Measurements from ENCODE around the gene CHD5. TPM values are rescaled to one million over a fixed set of nuclear protein-coding genes. Genes with fewer than 3 reads are reported as not detected.

The CHD5 gene
- total RNA-seq, 1 experiment from 2014 or later: 2.4 TPM

- ChIA-PET POLR2A (interaction anchor here (0.6 kb wide), 1 partner anchor 44 kb away, joined by 3 read pairs; no protein-coding TSS in a partner anchor), CTCF (interaction anchor here (0.6 to 2.4 kb wide), 4 partner anchors 18 to 217 kb away, joined by 3 to 19 read pairs (median 10); no protein-coding TSS in a partner anchor)
- no peak for TF ChIP-seq NFE2L1 (CRISPR knock-in tag; IDR thresholded peaks at IDR 0.05)
- H3K9me3 Mint-ChIP-seq: no peaks in the 10 kb centered on the region
- ATAC-seq (no peak), DNase-seq (ENCODE audit: low spot score) (no peak)
- H3K27me3 Mint-ChIP-seq (ENCODE audit: low read depth): peaks cover 23% of the 10 kb centered on the region
- no peak overlapping the region for H3K4me3 Mint-ChIP-seq
- no peak overlapping the region for H3K27ac Mint-ChIP-seq
- H3K36me3 Mint-ChIP-seq: no peaks in the 10 kb centered on the region
- 0 out of 2 replicates have a peak, but pooled peaks cover 3% of the 10 kb centered on the region for H3K4me1 Mint-ChIP-seq
These were observed 53.5 kb downstream of the CHD5 start for GRCh38 chr1:6126521-6127067.

DNA sequence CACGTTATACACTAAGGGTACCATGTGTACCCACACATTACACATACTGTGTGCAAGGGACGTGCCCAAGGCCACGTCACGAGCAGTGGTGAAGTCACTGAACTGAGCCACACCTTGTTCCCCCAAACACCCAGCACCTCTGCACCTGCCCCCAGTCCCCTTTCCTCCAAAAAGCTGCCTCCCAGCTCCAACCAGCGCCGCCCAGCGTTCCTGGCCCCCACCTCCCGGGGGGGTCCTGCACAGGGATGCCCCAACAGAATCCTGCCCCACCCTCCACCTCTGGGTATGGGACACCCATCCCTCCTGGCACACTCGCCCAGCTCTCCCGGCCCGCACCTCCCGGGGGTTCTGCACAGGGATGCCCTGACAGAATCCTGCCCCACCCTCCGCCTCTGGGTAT lies 54.1 kb downstream of the CHD5 start:
- Mint-ChIP-seq H3K36me3 (no peaks in the 10 kb centered on the region), H3K4me3 (no peak overlapping the region), H3K27ac (no peak overlapping the region), H3K9me3 (no peaks in the 10 kb centered on the region), H3K27me3 (ENCODE audit: low read depth) (peaks cover 23% of the 10 kb centered on the region), H3K4me1 (0 out of 2 replicates have a peak, but pooled peaks cover 3% of the 10 kb centered on the region)
- ChIA-PET CTCF (interaction anchor here (2.4 kb wide), 1 partner anchor 17 kb away, joined by 14 read pairs; no protein-coding TSS in a partner anchor), POLR2A (no interaction called here)
- DNase-seq (ENCODE audit: low spot score) (no peak), ATAC-seq (no peak)
- no peak for TF ChIP-seq ZNF121 (CRISPR knock-in tag; IDR thresholded peaks at IDR 0.05)
- TF ChIP-seq, protein P1, sequence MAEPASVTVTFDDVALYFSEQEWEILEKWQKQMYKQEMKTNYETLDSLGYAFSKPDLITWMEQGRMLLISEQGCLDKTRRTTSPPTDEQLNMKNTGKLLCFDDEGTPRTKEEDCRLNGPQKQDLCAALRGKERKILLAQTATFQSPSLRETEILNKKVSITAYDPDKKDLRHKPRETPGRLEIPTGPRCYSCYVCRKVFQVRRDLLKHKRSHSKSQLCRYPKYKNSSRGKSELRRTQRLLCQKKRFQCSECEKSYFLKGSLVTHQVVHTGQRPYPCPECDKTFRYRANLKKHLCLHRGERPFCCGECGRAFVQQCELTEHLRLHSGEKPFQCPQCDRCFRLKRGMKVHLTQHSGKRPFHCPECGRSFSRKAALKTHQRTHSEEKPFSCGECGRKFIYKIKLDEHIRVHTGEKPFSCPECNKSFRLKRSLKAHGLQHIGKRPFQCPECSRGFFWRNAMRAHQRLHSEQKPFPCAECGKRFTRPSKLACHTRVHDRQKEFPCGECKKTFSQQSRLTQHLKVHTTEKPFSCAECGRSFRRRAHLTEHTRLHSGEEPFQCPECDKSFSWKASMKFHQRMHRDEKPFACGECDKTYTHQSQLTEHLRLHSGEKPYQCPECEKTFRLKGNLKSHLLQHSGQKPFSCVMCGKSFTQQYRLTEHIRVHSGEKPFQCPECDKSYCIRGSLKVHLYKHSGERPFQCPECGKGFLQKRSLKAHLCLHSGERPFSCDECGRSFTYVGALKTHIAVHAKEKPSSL (CRISPR knock-in tag; conservative IDR thresholded peaks at IDR 0.05): no peak

DNA sequence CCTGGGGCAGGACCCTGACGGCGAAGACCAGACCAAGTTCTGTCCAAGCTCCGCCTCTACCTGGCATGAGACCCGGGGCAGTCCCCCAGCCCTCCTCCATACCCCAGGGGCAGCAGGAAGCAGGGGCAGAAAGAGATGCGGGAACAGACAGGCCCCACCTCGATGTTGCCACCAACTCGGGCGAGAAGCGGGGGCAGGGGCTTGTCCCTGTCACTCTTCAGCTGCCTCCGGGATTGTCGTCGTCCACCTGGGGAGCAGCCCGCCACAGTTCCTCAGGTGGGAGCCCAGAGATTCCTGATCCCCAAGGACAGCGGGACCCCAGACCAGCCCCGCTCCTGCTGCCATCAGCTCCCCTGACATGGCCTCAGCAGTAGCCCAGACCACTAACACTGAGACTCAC lies 54.8 kb downstream of the CHD5 start:
- TF ChIP-seq ZNF532 (CRISPR knock-in tag; IDR thresholded peaks at IDR 0.05; ENCODE audit: borderline replicate concordance) (no peak), ZNF317 (CRISPR knock-in tag; IDR thresholded peaks at IDR 0.05; ENCODE audit: borderline replicate concordance, low read depth) (no peak), NR2C2 (CRISPR knock-in tag; IDR thresholded peaks at IDR 0.05) (no peak)
- Mint-ChIP-seq H3K27ac (no peak overlapping the region), H3K4me3 (no peak overlapping the region), H3K9me3 (no peaks in the 10 kb centered on the region), H3K4me1 (0 out of 2 replicates have a peak, but pooled peaks cover 3% of the 10 kb centered on the region), H3K36me3 (no peaks in the 10 kb centered on the region), H3K27me3 (ENCODE audit: low read depth) (peaks cover 23% of the 10 kb centered on the region)
- CTCF ChIA-PET: no interaction called here
- DNase-seq (ENCODE audit: low spot score) (no peak), ATAC-seq (no peak)
- POLR2A ChIA-PET: no interaction called here

DNA sequence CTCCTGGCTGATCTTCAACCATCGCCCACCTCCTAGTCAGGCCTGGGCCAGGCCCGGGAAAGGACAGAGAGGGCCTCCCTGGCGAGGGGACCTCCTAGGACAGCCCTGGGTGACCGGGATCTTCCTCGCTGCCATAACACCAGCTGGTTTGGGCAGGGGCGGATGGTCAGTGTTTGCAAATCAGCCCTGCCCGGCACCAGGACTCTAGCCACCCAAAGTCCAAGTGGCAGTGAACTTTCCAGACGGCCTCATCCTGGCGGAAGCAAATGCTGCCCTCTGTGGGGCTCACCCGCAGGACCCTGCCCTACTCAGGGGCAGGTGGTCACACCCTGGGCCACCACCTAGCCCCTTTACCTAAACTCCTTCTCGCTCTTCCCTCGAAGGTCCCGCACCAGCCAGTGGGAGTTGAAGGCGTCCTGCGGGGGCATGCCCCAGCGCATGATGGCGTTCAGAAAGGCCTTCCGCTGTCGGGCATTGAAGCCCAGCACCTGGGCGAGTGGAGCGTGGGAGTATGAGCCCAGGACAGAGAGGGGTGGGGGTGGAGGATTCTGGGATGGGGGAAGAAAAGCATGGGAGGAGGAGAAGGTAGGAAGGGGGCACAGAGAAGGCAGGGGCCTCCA lies 55.3 kb downstream of the CHD5 start:
- Mint-ChIP-seq H3K4me1 (0 out of 2 replicates have a peak, but pooled peaks cover 3% of the 10 kb centered on the region), H3K4me3 (no peak overlapping the region), H3K36me3 (no peaks in the 10 kb centered on the region), H3K27ac (no peak overlapping the region), H3K27me3 (ENCODE audit: low read depth) (peaks cover 23% of the 10 kb centered on the region), H3K9me3 (no peaks in the 10 kb centered on the region)
- DNase-seq (ENCODE audit: low spot score) (peak; percentile 7), ATAC-seq (no peak)
- ChIA-PET POLR2A (no interaction called here), CTCF (no interaction called here)
- TF ChIP-seq TCF7 (CRISPR knock-in tag; IDR thresholded peaks at IDR 0.05; ENCODE audit: low read depth) (no peak), MLX (CRISPR knock-in tag; IDR thresholded peaks at IDR 0.05) (no peak), RORB (CRISPR knock-in tag; IDR thresholded peaks at IDR 0.05) (no peak), SP1 (CRISPR knock-in tag; conservative IDR thresholded peaks at IDR 0.05) (no peak), ZBTB21 (CRISPR knock-in tag; IDR thresholded peaks at IDR 0.05; ENCODE audit: borderline replicate concordance) (no peak), ETV6 (CRISPR knock-in tag; IDR thresholded peaks at IDR 0.05) (no peak), NR2C2 (CRISPR knock-in tag; IDR thresholded peaks at IDR 0.05) (no peak), NR1H2 (CRISPR knock-in tag; IDR thresholded peaks at IDR 0.05) (no peak), SMAD3 (CRISPR knock-in tag; IDR thresholded peaks at IDR 0.05; ENCODE audit: borderline replicate concordance) (no peak)
- TF ChIP-seq, protein P2, sequence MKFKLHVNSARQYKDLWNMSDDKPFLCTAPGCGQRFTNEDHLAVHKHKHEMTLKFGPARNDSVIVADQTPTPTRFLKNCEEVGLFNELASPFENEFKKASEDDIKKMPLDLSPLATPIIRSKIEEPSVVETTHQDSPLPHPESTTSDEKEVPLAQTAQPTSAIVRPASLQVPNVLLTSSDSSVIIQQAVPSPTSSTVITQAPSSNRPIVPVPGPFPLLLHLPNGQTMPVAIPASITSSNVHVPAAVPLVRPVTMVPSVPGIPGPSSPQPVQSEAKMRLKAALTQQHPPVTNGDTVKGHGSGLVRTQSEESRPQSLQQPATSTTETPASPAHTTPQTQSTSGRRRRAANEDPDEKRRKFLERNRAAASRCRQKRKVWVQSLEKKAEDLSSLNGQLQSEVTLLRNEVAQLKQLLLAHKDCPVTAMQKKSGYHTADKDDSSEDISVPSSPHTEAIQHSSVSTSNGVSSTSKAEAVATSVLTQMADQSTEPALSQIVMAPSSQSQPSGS (CRISPR knock-in tag; IDR thresholded peaks at IDR 0.05; ENCODE audit: borderline replicate concordance, low read depth): no peak
